Glomerular endothelial cell (primary cell): Measurements from ENCODE around the gene SIM2. TPM values are rescaled to one million over a fixed set of nuclear protein-coding genes. Genes with fewer than 3 reads are reported as not detected.
"Not testable (repeated sequence)": the region's sequence is repeated elsewhere in the genome, so short reads cannot be mapped to it uniquely, and the experiment has no call there.

Experiments used
- DNase-seq: peaks from one replicate; pipeline ENCODE4 v3.0.0-alpha.2; 2011; ENCODE audit warnings: low read depth, low spot score; ENCODE audit errors: extremely low read depth
- total RNA-seq: library from RNA; depleted of rRNA; stranded (reverse); fragments of >200 nt; gene quantifications from 2 replicates; pipeline ENCODE4 v1.2.3, GENCODE V29; 2015

Gene SIM2, protein sequence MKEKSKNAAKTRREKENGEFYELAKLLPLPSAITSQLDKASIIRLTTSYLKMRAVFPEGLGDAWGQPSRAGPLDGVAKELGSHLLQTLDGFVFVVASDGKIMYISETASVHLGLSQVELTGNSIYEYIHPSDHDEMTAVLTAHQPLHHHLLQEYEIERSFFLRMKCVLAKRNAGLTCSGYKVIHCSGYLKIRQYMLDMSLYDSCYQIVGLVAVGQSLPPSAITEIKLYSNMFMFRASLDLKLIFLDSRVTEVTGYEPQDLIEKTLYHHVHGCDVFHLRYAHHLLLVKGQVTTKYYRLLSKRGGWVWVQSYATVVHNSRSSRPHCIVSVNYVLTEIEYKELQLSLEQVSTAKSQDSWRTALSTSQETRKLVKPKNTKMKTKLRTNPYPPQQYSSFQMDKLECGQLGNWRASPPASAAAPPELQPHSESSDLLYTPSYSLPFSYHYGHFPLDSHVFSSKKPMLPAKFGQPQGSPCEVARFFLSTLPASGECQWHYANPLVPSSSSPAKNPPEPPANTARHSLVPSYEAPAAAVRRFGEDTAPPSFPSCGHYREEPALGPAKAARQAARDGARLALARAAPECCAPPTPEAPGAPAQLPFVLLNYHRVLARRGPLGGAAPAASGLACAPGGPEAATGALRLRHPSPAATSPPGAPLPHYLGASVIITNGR
- 0.47 and 1.7 TPM in 2 replicates for total RNA-seq

DNA sequence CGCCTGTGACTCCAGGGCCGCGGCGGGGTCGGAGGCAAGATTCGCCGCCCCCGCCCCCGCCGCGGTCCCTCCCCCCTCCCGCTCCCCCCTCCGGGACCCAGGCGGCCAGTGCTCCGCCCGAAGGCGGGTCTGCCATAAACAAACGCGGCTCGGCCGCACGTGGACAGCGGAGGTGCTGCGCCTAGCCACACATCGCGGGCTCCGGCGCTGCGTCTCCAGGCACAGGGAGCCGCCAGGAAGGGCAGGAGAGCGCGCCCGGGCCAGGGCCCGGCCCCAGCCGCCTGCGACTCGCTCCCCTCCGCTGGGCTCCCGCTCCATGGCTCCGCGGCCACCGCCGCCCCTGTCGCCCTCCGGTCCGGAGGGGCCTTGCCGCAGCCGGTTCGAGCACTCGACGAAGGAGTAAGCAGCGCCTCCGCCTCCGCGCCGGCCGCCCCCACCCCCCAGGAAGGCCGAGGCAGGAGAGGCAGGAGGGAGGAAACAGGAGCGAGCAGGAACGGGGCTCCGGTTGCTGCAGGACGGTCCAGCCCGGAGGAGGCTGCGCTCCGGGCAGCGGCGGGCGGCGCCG, at the start of gene SIM2:
TSS of gene SIM2 (plus strand) at position 135 of the 565 bp plus-strand sequence. CDS start 632 bp downstream, outside the sequence.
- no peak for DNase-seq

DNA sequence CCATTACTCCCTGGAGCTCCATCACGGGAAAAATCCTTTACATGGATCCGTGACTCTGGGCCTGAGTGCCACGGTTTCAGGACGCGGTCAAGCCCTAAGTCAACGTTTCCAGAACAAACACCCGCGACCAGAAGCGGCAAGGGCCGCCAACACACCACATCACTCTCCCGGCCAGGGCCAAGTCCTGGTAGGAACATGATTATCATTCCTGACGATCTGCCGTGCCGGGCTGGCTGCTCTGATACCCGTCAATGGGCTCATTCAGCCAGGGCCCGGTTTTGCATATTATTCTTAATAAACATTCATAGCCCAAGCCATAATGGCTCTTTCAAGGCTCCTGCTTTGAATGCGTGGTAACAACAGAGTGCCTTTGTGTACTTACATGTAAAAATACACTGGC, 44.6 kb upstream of the SIM2 start:
- no peak for DNase-seq

DNA sequence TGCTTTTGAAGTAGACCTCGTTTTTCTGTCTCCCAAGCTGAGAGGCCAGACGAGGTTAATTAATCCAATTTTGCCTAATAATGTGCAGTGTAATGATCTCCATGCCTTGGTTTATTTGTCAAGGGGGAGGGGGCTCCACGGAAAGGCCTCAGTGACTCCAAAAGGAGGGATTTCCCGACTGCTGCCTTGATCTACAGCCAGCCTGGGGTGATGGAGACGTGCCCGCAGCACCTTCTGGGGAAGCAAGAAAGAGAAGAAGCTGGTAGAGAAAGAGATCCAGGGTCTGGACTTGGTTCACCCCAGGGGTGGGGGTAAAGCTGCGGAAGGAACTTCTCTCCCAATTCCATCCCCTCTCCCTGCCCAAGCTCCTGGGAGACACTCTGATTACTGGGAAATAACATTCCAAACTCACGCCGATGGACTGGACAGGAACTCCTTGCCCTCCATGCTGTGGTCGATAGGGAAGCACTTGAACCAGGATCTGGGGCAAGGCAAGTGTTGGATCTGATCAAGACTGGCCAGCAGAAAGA, 44.1 kb upstream of the SIM2 start:
- DNase-seq, result no peak

DNA sequence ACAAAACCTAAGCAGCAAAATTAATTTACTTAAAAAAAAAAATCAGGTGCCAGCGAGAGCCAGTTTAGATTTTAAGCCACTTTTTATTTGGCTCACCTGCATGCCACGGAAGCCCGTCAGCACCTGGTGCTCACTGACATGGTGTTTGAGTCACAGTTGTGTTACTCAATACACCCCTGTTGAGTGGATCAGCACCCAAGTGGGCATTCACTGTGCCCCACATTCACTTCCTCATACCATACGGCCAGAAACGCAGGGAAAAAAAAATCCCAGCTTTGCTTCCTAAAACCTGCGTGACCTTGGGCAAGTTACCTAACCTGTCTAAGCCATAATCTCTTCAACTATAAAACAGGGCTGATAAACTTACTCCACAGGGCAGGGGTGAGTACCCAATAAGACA, 42.8 kb upstream of the SIM2 start:
- DNase-seq, result no peak

DNA sequence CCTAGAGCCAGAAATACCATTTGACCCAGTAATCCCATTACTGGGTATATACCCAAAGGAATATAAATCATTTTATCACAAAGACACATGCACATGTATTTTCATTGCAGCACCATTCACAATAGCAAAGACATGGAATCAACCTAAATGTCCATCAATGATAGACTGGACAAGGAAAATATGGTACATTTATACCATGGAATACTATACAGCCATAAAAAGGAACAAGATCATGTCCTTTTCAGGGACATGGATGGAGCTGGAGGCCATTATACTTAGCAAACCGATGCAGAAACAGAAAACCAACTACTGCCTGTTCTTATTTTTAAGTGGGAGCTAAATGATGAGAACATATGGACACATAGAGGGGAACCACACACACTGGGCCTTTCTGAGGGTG, 41.6 kb upstream of the SIM2 start:
- not testable (repeated sequence) for DNase-seq

DNA sequence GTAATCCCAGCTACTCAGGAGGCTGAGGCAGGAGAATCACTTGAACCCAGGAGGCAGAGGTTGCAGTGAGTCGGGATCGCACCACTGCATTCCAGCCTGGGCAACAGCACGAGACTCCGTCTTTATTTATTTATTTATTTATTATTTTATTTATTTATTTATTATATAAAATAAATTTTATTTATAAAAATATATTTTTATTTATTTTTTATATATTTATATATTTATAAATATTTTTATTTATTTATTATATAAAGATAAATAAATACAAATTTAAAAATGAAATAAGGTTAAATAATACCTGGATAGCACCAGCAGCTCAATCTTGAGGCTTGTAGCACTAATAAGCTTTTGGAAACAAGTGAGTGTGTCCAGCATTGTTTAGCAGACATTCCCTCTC, 40.9 kb upstream of the SIM2 start:
- DNase-seq, result no peak

DNA sequence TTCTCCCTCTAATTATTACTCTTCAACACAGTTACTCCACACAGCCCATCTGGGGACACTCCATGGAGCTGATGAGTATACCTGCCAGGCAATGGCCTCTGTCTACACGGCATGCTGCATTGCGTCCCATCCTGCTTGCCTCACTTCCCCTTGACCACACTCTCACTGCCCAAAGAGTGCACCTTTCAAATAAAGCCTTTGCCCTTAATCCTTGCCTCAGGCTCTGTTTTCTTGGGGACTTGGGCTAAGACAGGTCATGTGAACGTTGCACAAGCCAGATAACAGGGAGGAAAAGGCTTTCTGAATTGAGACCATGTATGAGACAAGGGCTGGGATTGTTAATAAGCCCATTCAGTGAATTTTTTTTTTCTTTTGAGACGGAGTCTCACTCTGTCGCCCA, 40.0 kb upstream of the SIM2 start:
- no peak for DNase-seq

DNA sequence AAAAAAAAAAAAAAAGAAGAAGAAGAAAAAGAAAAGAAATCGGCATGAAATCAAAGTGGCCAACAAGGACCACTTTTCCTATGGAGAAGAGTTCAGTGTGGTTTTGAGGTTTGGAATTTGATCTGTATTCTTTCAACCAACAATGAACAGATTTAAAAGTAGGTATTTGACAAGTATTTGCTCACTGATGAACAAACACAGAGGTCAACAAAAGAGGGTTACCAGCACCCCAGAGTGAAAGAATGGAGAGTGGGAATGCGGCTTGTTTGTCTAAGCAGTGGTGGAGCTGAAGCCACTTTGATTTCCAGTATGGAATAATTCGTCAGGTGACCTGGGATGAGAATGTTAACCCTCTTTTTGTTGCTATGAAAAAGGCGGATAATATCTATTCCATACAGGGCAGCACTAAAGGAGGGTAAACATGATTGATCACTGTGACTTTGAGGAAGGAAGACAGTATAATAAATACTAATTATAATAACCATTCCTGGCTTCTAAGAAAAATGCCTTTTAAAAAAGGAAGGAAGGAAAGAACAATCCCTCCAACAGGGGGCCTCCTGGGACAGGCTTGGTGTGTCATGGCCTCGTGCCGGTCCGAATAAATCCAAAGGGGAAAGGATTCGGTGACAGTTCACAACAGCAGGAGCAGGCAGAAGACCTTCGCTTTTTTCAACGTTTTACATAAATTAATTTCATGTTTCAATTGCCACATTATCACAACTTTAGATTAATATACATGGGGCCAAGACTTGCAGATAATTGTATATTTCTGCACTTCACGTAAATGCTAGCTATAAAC, 37.2 kb upstream of the SIM2 start:
- no peak for DNase-seq

DNA sequence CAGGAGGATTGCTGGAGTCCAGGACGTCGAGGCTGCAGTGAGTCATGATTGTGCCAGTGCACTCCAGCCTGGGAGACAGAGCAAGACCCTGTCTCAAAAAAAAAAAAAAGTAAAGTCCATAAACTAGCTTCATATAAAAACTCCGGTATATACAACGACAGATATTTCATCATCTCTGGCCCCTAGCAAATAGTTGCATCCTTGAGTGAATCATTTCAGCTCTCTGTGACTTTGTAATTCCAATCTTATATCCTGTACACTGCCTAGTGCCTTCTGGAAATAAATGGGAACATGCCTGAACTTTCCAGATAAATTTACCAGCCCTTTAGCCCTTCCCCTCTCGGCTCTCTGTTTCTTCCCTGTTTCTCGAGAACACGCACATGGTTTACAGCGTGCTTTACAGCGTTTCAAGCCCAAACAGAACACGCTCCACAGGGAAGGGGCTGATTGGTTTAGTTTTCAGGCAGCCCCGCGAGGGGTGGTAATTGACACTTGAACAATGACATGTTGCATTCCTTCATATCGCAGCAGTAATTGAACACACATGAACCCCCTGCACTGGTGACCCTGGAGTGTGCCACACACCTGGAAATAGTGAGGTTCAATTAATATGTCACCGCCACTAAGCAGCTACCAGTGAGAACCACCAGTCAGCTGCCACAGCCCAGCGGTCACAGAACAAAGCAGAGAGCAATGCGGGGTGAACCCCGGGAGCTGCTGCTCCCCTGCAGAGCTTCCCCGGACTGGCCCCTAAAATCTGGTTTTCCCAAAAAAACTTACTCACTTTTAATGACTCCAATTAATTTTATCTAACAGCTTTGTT, 35.7 kb upstream of the SIM2 start:
- no peak for DNase-seq

DNA sequence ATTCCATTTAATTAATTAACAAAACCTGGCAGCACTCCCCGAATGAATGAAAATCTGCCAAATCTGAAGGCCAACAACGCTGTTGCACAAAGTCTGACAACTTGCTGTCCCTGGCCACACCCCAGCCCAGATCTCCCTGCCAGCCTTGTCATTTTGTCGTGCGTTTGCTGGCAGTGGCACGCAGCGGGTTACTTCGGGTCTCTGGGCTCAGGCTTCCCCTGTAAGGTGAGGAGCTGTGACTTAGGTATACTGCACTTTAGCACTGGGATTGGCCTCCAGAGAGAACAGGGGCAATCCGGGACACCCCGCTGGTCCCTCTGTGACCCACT, 34.3 kb upstream of the SIM2 start:
- no peak for DNase-seq

DNA sequence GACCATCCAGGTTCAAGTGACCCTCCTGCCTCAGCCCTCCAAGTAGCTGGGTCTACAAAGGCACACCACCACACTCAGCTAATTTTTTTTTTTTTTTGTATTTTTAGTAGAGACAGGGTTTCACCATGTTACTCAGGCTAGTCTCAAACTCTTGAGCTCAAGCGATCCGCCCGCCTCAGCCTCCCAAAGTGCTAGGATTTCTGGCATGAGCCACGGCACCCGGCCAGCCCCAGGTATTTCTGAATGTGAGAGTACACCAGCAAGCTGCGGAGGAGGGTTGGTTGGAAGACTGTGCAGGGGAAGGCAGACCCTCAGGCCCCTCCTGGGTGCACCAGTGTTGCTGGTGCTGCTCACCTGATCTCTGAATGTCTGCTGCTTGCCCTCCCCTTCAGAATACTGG, 33.1 kb upstream of the SIM2 start:
- no peak for DNase-seq

DNA sequence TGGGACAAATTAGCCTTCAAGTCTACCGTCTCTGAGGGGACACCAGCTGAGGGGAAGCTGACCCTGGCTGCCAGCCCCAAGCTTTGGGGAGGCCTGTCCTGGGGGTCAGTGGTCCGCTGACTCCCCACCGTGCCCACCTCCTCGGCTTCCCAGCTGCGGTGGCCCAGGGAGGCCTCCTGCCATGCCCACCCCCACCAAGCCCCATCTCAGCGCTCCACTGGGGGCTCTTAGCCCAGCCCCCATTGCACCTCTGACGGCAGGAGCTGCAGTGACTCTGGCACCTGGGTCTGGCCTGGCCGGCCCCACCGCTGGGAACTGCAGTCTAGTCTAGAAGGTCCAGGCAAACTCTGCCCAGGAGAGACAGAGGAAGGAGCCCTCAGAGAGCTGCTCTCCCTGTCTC, 30.2 kb upstream of the SIM2 start:
- DNase-seq, result no peak

DNA sequence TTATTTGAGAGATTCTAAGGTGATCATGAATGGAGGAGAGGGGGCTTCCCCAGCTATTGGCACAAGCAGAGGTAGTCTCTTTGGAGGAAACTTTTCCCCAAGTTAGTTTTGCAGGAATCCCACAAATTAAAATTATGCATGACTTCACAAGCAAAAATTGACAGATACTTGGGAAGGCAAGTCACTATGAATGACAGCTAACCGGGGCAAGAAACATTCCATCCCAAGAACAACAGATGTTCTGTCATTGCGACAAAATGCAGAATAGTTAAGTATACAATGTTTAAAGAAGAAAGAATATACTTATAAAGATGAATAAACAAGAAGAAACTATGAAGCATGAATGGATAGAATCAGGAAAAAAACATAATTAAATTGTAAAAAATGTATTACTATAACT, 27.1 kb upstream of the SIM2 start:
- no peak for DNase-seq

DNA sequence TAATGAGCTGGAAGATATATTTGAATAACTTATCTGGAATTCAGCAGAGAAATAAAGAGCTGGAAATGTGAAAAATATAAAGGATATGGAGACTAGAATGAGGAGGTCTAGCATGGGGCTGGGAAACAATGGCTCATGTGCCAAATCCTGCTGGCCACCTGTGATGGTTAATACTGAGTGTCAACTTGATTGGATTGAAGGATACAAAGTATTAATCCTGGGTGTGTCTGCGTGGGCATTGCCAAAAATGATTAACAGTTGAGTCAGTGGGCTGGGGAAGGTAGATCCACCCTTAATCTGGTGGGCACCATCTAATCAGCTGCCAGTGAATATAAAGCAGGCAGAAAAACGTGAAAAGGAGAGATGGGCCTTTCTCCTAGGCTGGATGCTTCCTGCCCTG, 26.6 kb upstream of the SIM2 start:
- not testable (repeated sequence) for DNase-seq

DNA sequence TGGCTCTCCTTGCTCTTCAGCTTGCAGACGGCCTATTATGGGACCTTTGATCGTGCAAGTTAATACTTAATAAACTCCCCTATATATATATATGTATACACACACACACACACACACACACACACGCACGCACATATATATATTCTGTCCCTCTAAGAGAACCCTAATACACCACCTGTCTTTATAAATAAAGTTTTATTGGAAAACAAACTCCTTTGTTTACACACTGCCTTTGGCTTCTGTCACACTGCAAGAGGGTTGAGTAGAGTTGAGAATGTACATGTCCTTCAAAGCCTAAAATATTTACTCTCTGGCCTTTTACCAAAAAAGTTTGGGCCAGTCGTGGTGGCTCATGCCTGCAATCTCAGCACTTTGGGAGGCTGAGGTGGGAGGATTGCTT, 26.2 kb upstream of the SIM2 start:
- no peak for DNase-seq

DNA sequence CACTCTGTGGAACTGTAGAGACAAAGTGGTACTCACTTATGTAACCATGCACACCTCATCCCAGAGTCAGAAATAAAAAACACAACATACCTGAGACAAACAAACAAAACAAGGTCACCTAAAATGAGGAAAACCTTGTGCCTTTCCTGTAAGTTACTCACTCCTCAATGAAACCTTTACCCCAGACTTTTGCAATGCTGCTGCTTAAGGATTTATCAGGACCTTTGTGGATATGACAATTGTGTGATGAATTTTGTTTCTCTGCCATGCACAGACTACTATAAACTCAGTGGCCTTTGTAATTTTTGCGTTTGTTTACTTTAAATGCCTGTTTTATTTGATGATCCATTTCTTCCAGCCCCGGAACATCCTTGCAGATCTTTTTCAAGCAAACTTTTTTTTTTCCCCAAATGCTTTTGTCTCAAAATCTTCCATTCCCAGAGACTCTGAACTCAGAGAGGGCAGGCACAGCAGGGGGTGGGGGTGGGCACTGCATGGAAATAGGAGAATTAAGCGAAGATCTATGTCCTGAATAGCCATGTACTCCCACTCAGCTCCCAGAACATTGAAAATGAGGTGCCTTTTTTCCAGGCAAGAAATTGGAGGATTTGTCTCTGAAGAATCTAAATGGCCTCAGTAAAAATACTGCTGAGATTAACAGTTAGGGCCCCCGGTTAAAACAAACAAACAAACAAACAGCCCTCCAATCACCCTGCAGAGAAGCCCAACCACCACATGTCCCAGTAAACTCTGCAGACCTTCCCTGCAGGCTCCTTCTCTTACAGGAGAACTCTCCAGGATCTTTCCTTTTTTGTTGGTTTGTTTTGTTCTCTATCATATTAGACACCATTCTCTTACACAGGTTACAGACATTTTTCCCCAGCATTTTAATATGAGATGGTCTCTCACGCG, 22.6 kb upstream of the SIM2 start:
- no peak for DNase-seq

DNA sequence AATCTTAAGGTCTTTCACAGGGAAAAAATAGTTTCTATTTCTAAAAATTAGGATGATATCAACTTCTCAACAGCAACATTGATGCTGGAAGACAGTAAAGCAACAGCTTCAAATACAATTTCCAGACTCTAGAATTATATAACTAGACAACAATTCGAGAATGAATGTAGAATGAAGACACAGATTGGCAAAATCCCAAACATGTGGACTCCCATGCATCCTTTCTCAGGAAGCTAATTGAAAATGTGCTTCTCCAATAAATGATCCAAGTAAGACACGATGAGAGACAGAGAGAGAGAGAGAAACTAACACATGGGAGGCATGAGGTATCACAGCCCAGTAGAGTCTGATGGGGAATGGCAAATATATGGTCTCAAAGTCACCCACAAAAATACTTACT, 21.5 kb upstream of the SIM2 start:
- DNase-seq, result no peak

DNA sequence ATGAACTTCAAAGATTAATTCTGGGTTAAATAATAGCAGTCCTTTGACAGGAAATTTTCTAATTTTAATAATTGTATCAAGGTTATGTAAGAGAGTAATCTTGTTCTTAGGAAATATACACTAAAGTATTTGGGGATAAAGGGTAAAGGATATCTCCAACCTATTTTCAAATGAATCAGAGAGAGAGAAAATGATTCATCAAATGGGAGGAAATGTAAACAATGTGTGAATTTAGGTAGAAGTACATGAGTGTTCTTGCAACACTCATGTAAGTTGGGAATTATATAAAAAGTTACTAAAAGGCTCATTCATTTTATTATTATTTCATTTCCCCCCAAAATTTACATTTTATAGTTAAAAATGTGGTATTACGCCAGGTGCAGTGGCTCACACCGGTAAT, 20.4 kb upstream of the SIM2 start:
- DNase-seq, result no peak

DNA sequence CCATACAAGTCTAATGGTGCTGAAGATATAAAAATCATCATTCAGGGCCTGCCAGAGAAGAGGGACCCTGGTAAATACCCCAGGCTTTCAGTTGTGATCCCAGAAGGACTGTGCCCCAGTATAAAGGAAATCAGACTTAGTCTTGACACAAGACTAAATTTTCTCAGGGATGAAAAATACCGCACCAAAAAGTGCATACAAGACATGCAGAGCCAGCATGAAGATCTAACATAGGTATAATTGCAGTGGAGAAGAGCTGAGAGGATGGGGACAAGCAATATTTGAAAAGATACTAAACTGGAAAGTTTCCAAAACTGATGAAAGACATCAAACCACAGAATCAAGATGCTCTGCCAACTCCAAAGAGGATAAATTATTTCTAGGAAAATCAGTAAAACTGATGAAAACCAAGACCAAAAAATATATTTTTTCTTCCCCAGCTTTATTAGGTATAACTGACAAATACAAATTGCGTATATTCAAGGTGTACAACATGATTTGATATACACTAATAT, 17.7 kb upstream of the SIM2 start:
- DNase-seq, result no peak
